NCI-H128 (cell line): ENCODE data around the gene GINM1.

ENCODE experiments used
- DNase-seq: peaks from one replicate; lab custom pipeline; 2025; ENCODE audit not compliant: unreplicated experiment; lab: John Stamatoyannopoulos, UW

GINM1 gene

GRCh38 chr6:149593408-149593807, 27.2 kb downstream of the GINM1 start:
- DNase-seq: no peak

- no peak for DNase-seq
Observed at GRCh38 chr6:149600508-149600907, 34.3 kb downstream of the GINM1 start.

- DNase-seq: no peak
Observed at GRCh38 chr6:149608381-149608982, 42.3 kb downstream of the GINM1 start.

GRCh38 chr6:149614337-149614736, 48.2 kb downstream of the GINM1 start:
- no peak for DNase-seq

- no peak for DNase-seq
Observed at GRCh38 chr6:149615805-149616204, 49.6 kb downstream of the GINM1 start.

GRCh38 chr6:149627672-149628071, 61.5 kb downstream of the GINM1 start:
- no peak for DNase-seq

- DNase-seq: no peak
Observed at GRCh38 chr6:149628875-149629510, 62.8 kb downstream of the GINM1 start.

- no peak for DNase-seq
Observed at GRCh38 chr6:149634315-149634714, 68.1 kb downstream of the GINM1 start.

GRCh38 chr6:149636124-149636523, 69.9 kb downstream of the GINM1 start:
- no peak for DNase-seq
